ENCODE measurements around the gene CD2BP2. TPM values are rescaled to one million over a fixed set of nuclear protein-coding genes. Genes with fewer than 3 reads are reported as not detected.
A peak's percentile ranks its signal among the peaks of the same experiment; 100 is the strongest.

The CD2BP2 gene
- total RNA-seq, 4 donors from 2014 or later: 21.9 to 38.0 (median 28.5) TPM

GRCh38 chr16:30394592-30395154, 39.6 kb upstream of the CD2BP2 start:
- TF ChIP-seq POLR2A (IDR thresholded peaks at IDR 0.05): no peak
- TF ChIP-seq, protein P1, sequence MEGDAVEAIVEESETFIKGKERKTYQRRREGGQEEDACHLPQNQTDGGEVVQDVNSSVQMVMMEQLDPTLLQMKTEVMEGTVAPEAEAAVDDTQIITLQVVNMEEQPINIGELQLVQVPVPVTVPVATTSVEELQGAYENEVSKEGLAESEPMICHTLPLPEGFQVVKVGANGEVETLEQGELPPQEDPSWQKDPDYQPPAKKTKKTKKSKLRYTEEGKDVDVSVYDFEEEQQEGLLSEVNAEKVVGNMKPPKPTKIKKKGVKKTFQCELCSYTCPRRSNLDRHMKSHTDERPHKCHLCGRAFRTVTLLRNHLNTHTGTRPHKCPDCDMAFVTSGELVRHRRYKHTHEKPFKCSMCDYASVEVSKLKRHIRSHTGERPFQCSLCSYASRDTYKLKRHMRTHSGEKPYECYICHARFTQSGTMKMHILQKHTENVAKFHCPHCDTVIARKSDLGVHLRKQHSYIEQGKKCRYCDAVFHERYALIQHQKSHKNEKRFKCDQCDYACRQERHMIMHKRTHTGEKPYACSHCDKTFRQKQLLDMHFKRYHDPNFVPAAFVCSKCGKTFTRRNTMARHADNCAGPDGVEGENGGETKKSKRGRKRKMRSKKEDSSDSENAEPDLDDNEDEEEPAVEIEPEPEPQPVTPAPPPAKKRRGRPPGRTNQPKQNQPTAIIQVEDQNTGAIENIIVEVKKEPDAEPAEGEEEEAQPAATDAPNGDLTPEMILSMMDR (IDR thresholded peaks at IDR 0.05): no peak

DNA sequence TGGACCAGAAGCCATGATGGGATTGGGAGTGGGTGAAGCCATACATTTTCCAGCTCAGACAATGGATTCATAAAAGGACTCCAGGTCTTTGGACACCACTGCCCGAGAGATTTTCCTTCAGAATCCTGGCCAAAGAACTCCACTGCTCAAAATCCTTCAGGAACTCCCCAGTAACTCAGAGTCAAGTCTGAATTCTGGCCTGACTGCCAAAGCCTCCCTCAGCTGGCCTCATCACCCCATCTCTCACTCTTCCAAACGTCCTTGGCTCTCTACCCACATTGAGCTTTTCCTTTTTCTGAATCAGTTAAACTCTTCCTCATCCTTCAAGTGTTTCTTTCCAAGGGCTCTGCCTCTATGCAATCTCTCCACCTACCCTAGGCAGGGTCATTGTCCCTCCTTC, 28.4 kb upstream of the CD2BP2 start:
- WGBS, 2 donors: 25 to 50% methylated on average over 2 of the region's 2 CpGs
- Histone ChIP-seq H3K4me3 (no peak overlapping the region), H3K27me3 (no peaks in the 10 kb centered on the region), H3K4me1 (peaks cover 5 to 34% (median 7%) of the 10 kb centered on the region in 3 donors), H3K36me3 (no peaks in the 10 kb centered on the region), H3K9me3 (no peaks in the 10 kb centered on the region), H3K27ac (no peak overlapping the region)
- DNase-seq: no peak
- intact Hi-C loops (cut with DNase I): no loop called here
- TF ChIP-seq POLR2A (IDR thresholded peaks at IDR 0.05): no peak
- TF ChIP-seq, protein P1 (IDR thresholded peaks at IDR 0.05): no peak

More at GRCh38 chr16:30394592-30395154, 39.6 kb upstream of the CD2BP2 start:
- 13 to 17% methylated on average over 17 to 28 of the region's 31 CpGs for WGBS, 2 donors
- intact Hi-C loops (cut with DNase I): no loop called here
- peak overlapping the region; percentile 76 to 96 (median 83) for H3K4me3 ChIP-seq
- H3K9me3 ChIP-seq: no peaks in the 10 kb centered on the region
- H3K27me3 ChIP-seq: no peaks in the 10 kb centered on the region
- DNase-seq: no peak
- peak overlapping the region; percentile 74 to 86 (median 82) for H3K27ac ChIP-seq
- H3K4me1 ChIP-seq: peaks cover 5 to 50% (median 17%) of the 10 kb centered on the region in 3 donors
- H3K36me3 ChIP-seq: peaks cover 0 to 18% (median 0%) of the 10 kb centered on the region in 3 donors

DNA sequence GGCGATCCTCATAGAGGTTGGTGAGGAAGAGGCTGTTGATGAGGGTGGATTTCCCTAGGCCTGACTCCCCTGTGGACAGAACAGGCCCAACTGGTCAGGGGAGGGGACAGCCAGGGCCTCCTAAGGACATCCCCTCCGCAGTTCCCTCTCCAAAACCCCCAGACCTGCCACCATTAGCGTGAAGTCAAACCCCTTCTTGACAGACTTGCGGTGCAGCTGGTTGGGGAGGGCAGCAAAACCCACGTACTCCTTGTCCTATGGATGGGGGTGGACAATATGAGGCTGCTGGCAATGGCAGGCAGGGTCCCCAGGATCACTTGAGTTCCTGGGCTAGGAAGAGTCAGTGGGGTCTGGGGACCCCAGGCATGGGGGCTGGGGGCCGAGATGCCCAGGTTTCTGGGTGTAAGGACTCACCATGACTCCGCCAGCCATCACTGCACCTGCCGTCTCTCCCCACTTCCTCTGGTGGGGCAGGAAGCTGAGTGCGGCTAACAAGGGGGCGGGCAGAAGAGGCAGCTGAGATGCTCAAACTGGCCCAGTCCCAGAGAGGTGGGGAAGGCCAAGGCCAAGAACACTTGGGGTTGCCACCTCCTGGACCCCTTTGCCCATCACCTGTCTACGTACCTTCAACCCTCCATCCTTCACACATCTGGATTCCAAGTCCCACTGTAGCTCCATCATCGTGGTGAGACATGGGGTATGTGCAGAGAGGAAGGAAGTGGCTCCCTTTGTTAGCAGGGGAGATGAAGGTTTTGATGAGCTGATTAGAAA, 27.2 kb upstream of the CD2BP2 start, which contains the start of gene SEPTIN1:
Gene SEPTIN1, minus strand, starts transcription at position 451 of the 771 bp plus-strand sequence. Its CDS starts 19 bp downstream, at position 432.
- no peaks in the 10 kb centered on the region for H3K27me3 ChIP-seq
- peak within 1 kb of the TSS in 2 of 4 donors; percentile 27 to 43 for H3K4me3 ChIP-seq
- intact Hi-C loops (cut with DNase I): no loop called here
- H3K36me3 ChIP-seq: no peaks in the 10 kb centered on the region
- peaks cover 6 to 43% (median 10%) of the 10 kb centered on the region in 3 donors for H3K4me1 ChIP-seq
- no peak for DNase-seq
- WGBS, 2 donors: 46 to 49% methylated on average over 5 to 7 of the region's 12 CpGs
- TF ChIP-seq, protein P1 (IDR thresholded peaks at IDR 0.05): no peak
- peak in 1 of 4 donors; percentile 32 for TF ChIP-seq POLR2A (IDR thresholded peaks at IDR 0.05)
- no peaks in the 10 kb centered on the region for H3K9me3 ChIP-seq
- peak within 1 kb of the TSS in 3 of 4 donors; percentile 19 to 60 (median 52) for H3K27ac ChIP-seq

DNA sequence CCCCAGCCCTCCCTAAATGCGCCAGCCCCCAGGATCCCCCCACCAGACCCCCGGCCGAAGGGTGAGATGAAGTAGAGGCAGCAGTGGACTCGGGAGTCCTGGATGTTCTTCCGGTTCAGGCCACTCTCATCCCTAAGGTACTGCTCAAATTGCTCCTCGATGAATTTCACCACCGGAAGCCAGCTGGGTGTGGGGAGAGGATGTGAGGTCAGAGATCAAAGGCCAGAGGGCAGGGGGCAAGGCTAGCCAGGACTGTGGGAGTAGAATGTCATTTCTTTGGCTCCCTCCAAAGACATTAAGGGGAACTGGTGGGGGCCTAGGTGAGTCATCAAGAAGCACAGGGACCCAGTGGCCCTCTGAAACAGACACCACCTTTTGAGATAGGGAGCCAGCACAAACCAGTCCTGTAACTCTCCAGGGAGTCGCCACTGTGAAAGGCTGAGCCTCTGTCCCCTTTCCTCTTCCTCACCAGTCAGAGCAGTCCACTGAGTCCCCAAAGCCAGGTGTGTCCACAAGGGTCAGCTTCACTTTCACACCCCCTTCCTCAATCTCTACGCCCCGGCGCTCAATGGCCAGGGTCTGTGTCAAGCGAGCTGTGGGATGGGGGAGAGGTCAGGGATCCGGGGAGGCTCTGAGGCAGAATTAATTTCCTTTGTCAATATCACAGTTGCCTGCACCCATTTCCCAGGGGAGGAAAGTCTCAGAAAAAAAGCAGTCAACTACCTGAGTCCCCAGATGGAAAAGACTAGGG, 26.4 kb upstream of the CD2BP2 start:
- Histone ChIP-seq H3K27me3 (no peaks in the 10 kb centered on the region), H3K27ac (peak overlapping the region in 3 of 4 donors; percentile 19 to 60 (median 52)), H3K4me3 (peak overlapping the region in 2 of 4 donors; percentile 27 to 43), H3K36me3 (no peaks in the 10 kb centered on the region), H3K4me1 (peaks cover 13 to 51% (median 16%) of the 10 kb centered on the region in 3 donors), H3K9me3 (no peaks in the 10 kb centered on the region)
- 68 to 70% methylated on average over 4 to 7 of the region's 13 CpGs for WGBS, 2 donors
- no peak for DNase-seq
- intact Hi-C loops (cut with DNase I): no loop called here
- no peak for TF ChIP-seq POLR2A (IDR thresholded peaks at IDR 0.05)
- TF ChIP-seq, protein P1 (IDR thresholded peaks at IDR 0.05): no peak

Data from esophagus squamous epithelium (tissue), 5 donors.